ENCODE measurements around the gene ZNF362.

Gene ZNF362

GRCh38 chr1:33267468-33268205 lies 11.3 kb downstream of the ZNF362 start:
- no peaks in the 10 kb centered on the region for H3K9me3 ChIP-seq (ENCODE audit: control insufficient read depth, low read length)
- H3K4me1 ChIP-seq (ENCODE audit: control insufficient read depth, insufficient read depth, low read length, poor library complexity, severe bottlenecking), result peaks cover 32% of the 10 kb centered on the region
- 59 to 100% methylated on average over 2 of the region's 5 CpGs for WGBS, 2 experiments (ENCODE audit: insufficient coverage in 2 of 2)
- peak overlapping the region; percentile 25 for H3K27ac ChIP-seq (ENCODE audit: low read depth, low read length, severe bottlenecking)
- peaks cover 25% of the 10 kb centered on the region for H3K36me3 ChIP-seq (ENCODE audit: control insufficient read depth, insufficient read depth, low read length)
- no peak overlapping the region for H3K4me3 ChIP-seq (ENCODE audit: extremely low read depth, insufficient read depth, low read length, poor library complexity, severe bottlenecking)

GRCh38 chr1:33268457-33268856 lies 12.2 kb downstream of the ZNF362 start:
- peaks cover 29% of the 10 kb centered on the region for H3K36me3 ChIP-seq (ENCODE audit: control insufficient read depth, insufficient read depth, low read length)
- H3K4me1 ChIP-seq (ENCODE audit: control insufficient read depth, insufficient read depth, low read length, poor library complexity, severe bottlenecking), result peaks cover 32% of the 10 kb centered on the region
- no peak overlapping the region for H3K4me3 ChIP-seq (ENCODE audit: extremely low read depth, insufficient read depth, low read length, poor library complexity, severe bottlenecking)
- peak overlapping the region; percentile 25 for H3K27ac ChIP-seq (ENCODE audit: low read depth, low read length, severe bottlenecking)
- WGBS, 2 experiments (ENCODE audit: insufficient coverage in 2 of 2), result 94 to 96% methylated on average over 2 of the region's 2 CpGs
- no peaks in the 10 kb centered on the region for H3K9me3 ChIP-seq (ENCODE audit: control insufficient read depth, low read length)

GRCh38 chr1:33268927-33269610 lies 12.8 kb downstream of the ZNF362 start:
- Histone ChIP-seq H3K27ac (ENCODE audit: low read depth, low read length, severe bottlenecking) (no peak overlapping the region), H3K4me1 (ENCODE audit: control insufficient read depth, insufficient read depth, low read length, poor library complexity, severe bottlenecking) (peaks cover 32% of the 10 kb centered on the region), H3K4me3 (ENCODE audit: extremely low read depth, insufficient read depth, low read length, poor library complexity, severe bottlenecking) (no peak overlapping the region), H3K9me3 (ENCODE audit: control insufficient read depth, low read length) (no peaks in the 10 kb centered on the region), H3K36me3 (ENCODE audit: control insufficient read depth, insufficient read depth, low read length) (peaks cover 35% of the 10 kb centered on the region)
- 79 to 98% methylated on average over 3 to 4 of the region's 5 CpGs for WGBS, 2 experiments (ENCODE audit: insufficient coverage in 2 of 2)

GRCh38 chr1:33269621-33270020 lies 13.3 kb downstream of the ZNF362 start:
- no peak overlapping the region for H3K4me3 ChIP-seq (ENCODE audit: extremely low read depth, insufficient read depth, low read length, poor library complexity, severe bottlenecking)
- 68 to 90% methylated on average over 3 to 4 of the region's 5 CpGs for WGBS, 2 experiments (ENCODE audit: insufficient coverage in 2 of 2)
- H3K36me3 ChIP-seq (ENCODE audit: control insufficient read depth, insufficient read depth, low read length), result peaks cover 38% of the 10 kb centered on the region
- H3K9me3 ChIP-seq (ENCODE audit: control insufficient read depth, low read length), result no peaks in the 10 kb centered on the region
- H3K4me1 ChIP-seq (ENCODE audit: control insufficient read depth, insufficient read depth, low read length, poor library complexity, severe bottlenecking), result peaks cover 32% of the 10 kb centered on the region
- H3K27ac ChIP-seq (ENCODE audit: low read depth, low read length, severe bottlenecking), result no peak overlapping the region

GRCh38 chr1:33270379-33270778 lies 14.1 kb downstream of the ZNF362 start:
- no peaks in the 10 kb centered on the region for H3K9me3 ChIP-seq (ENCODE audit: control insufficient read depth, low read length)
- no peak overlapping the region for H3K4me3 ChIP-seq (ENCODE audit: extremely low read depth, insufficient read depth, low read length, poor library complexity, severe bottlenecking)
- H3K27ac ChIP-seq (ENCODE audit: low read depth, low read length, severe bottlenecking), result no peak overlapping the region
- peaks cover 42% of the 10 kb centered on the region for H3K36me3 ChIP-seq (ENCODE audit: control insufficient read depth, insufficient read depth, low read length)
- peaks cover 32% of the 10 kb centered on the region for H3K4me1 ChIP-seq (ENCODE audit: control insufficient read depth, insufficient read depth, low read length, poor library complexity, severe bottlenecking)
- 90 to 94% methylated on average over 5 of the region's 5 CpGs for WGBS, 2 experiments (ENCODE audit: insufficient coverage in 2 of 2)

- Histone ChIP-seq H3K27ac (ENCODE audit: low read depth, low read length, severe bottlenecking) (no peak overlapping the region), H3K9me3 (ENCODE audit: control insufficient read depth, low read length) (no peaks in the 10 kb centered on the region), H3K4me3 (ENCODE audit: extremely low read depth, insufficient read depth, low read length, poor library complexity, severe bottlenecking) (no peak overlapping the region), H3K4me1 (ENCODE audit: control insufficient read depth, insufficient read depth, low read length, poor library complexity, severe bottlenecking) (peaks cover 27% of the 10 kb centered on the region), H3K36me3 (ENCODE audit: control insufficient read depth, insufficient read depth, low read length) (peaks cover 47% of the 10 kb centered on the region)
- WGBS, 2 experiments (ENCODE audit: insufficient coverage in 2 of 2), result 92 to 97% methylated on average over 3 to 7 of the region's 7 CpGs
Observed at GRCh38 chr1:33270808-33271465, 14.6 kb downstream of the ZNF362 start.

- peaks cover 56% of the 10 kb centered on the region for H3K36me3 ChIP-seq (ENCODE audit: control insufficient read depth, insufficient read depth, low read length)
- no peak overlapping the region for H3K27ac ChIP-seq (ENCODE audit: low read depth, low read length, severe bottlenecking)
- peaks cover 23% of the 10 kb centered on the region for H3K4me1 ChIP-seq (ENCODE audit: control insufficient read depth, insufficient read depth, low read length, poor library complexity, severe bottlenecking)
- WGBS, 2 experiments (ENCODE audit: insufficient coverage in 2 of 2), result 92 to 97% methylated on average over 9 to 12 of the region's 13 CpGs
- no peaks in the 10 kb centered on the region for H3K9me3 ChIP-seq (ENCODE audit: control insufficient read depth, low read length)
- no peak overlapping the region for H3K4me3 ChIP-seq (ENCODE audit: extremely low read depth, insufficient read depth, low read length, poor library complexity, severe bottlenecking)
Observed at GRCh38 chr1:33271666-33272505, 15.6 kb downstream of the ZNF362 start.

GRCh38 chr1:33272509-33272908 lies 16.2 kb downstream of the ZNF362 start:
- Histone ChIP-seq H3K27ac (ENCODE audit: low read depth, low read length, severe bottlenecking) (no peak overlapping the region), H3K9me3 (ENCODE audit: control insufficient read depth, low read length) (no peaks in the 10 kb centered on the region), H3K4me1 (ENCODE audit: control insufficient read depth, insufficient read depth, low read length, poor library complexity, severe bottlenecking) (peaks cover 17% of the 10 kb centered on the region), H3K4me3 (ENCODE audit: extremely low read depth, insufficient read depth, low read length, poor library complexity, severe bottlenecking) (no peak overlapping the region), H3K36me3 (ENCODE audit: control insufficient read depth, insufficient read depth, low read length) (peaks cover 62% of the 10 kb centered on the region)
- WGBS, 2 experiments (ENCODE audit: insufficient coverage in 2 of 2), result 90 to 97% methylated on average over 3 of the region's 3 CpGs

GRCh38 chr1:33272930-33273329 lies 16.6 kb downstream of the ZNF362 start:
- 100% methylated on average over 1 of the region's 1 CpG for WGBS, 2 experiments (ENCODE audit: insufficient coverage in 2 of 2)
- peaks cover 65% of the 10 kb centered on the region for H3K36me3 ChIP-seq (ENCODE audit: control insufficient read depth, insufficient read depth, low read length)
- no peak overlapping the region for H3K27ac ChIP-seq (ENCODE audit: low read depth, low read length, severe bottlenecking)

GRCh38 chr1:33273406-33273805 lies 17.1 kb downstream of the ZNF362 start:
- no peak overlapping the region for H3K4me3 ChIP-seq (ENCODE audit: extremely low read depth, insufficient read depth, low read length, poor library complexity, severe bottlenecking)
- 95 to 100% methylated on average over 2 to 3 of the region's 3 CpGs for WGBS, 2 experiments (ENCODE audit: insufficient coverage in 2 of 2)
- no peaks in the 10 kb centered on the region for H3K9me3 ChIP-seq (ENCODE audit: control insufficient read depth, low read length)
- H3K4me1 ChIP-seq (ENCODE audit: control insufficient read depth, insufficient read depth, low read length, poor library complexity, severe bottlenecking), result peaks cover 9% of the 10 kb centered on the region
- H3K27ac ChIP-seq (ENCODE audit: low read depth, low read length, severe bottlenecking), result no peak overlapping the region
- H3K36me3 ChIP-seq (ENCODE audit: control insufficient read depth, insufficient read depth, low read length), result peaks cover 69% of the 10 kb centered on the region

More at GRCh38 chr1:33272930-33273329, 16.6 kb downstream of the ZNF362 start:
- Histone ChIP-seq H3K9me3 (ENCODE audit: control insufficient read depth, low read length) (no peaks in the 10 kb centered on the region), H3K4me3 (ENCODE audit: extremely low read depth, insufficient read depth, low read length, poor library complexity, severe bottlenecking) (no peak overlapping the region), H3K4me1 (ENCODE audit: control insufficient read depth, insufficient read depth, low read length, poor library complexity, severe bottlenecking) (peaks cover 14% of the 10 kb centered on the region)

Measured in mesodermal cell (in vitro differentiated cells).